ENCODE results near the gene TGM2.

DNA sequence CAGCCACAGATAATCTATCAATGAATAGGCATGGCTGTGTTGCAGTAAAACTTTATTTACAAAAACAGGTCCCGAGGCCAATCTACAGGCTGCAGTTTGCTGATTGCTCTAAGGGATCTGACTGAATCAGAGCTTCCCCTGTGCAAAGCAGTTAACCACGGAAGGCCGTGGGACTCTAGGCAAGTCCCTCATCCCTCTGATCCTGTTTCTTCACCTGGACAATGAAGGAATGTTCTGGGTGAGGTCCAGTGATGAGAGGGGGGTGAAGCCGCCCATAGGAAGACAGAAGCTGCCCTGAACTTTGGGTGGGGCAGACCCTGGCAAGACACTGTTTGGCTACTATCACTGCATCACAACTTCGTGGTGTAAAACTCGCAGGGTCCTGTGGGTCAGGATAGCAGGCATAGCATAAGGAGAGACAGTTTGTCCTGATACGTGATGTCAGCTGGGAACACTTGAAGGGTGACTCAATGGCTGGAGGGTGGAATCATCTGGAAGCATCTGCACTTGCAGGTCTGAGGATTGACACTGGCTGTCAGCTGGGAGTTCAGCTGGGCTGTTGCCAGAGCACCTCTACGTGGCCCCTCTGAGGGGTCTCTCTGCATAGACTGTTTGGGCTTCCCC is 33.3 kb upstream of the TGM2 start:
- TF ChIP-seq POLR2A (IDR thresholded peaks at IDR 0.05; ENCODE audit: low read depth, low read length): no peak
- TF ChIP-seq POLR2AphosphoS5 (IDR thresholded peaks at IDR 0.05; ENCODE audit: low read depth, low read length): no peak
- TF ChIP-seq TAF1 (IDR thresholded peaks at IDR 0.05; ENCODE audit: borderline replicate concordance, low read depth, low read length): no peak
